Endothelial cell of umbilical vein (primary cell): ENCODE measurements around the gene NXNL2. TPM values are rescaled to one million over a fixed set of nuclear protein-coding genes. Genes with fewer than 3 reads are reported as not detected.

ENCODE experiments used
- BruUV-seq: library from RNA; stranded (reverse); fragments of 400-500 nt; replicated peaks from 2 replicates; lab custom pipeline; 2021; lab: Mats Ljungman, UMichigan
- CTCF ChIA-PET: fragments of 300-600, 350-600 bp; sonication (Branson Sonifier 250); formaldehyde crosslinking; loops from one replicate; lab custom pipeline; 2021; ENCODE audit warnings: antibody characterized with exemption, inconsistent platforms; lab: Charles Lee
- POLR2A ChIA-PET: fragments of 300-600, 350-600 bp; sonication (Branson Sonifier 250); formaldehyde crosslinking; loops from one replicate; lab custom pipeline; 2021; ENCODE audit warnings: antibody characterized with exemption, inconsistent platforms; lab: Charles Lee
- DNase-seq: peaks from one replicate; pipeline ENCODE4 v3.0.0-alpha.2; 2011; ENCODE audit warnings: low read depth, low spot score
- FAIRE-seq: peaks from 2 replicates; lab custom pipeline; 2011; peaks lifted over from hg19 to GRCh38; lab: Jason Lieb, UNC
- H2AFZ ChIP-seq: 2 replicates; pipeline ENCODE4 v1.6.0; 2012; ENCODE audit warnings: low read depth, low read length, control low read depth, inconsistent platforms
- H3K27ac ChIP-seq: 2 replicates; pipeline ENCODE4 v1.5.1; 2011; ENCODE audit warnings: low read depth, mild to moderate bottlenecking, control low read depth, low read length, moderate library complexity; ENCODE audit not compliant: insufficient read depth
- H3K27me3 ChIP-seq, 2 experiments: 2 replicates each; pipeline versions ENCODE4 v1.6.0 to v1.6.1; 2011; ENCODE audit warnings: low read length in 2 of 2, mixed read lengths in 1 of 2; ENCODE audit not compliant: control insufficient read depth in 2 of 2, insufficient read depth in 2 of 2
- H3K36me3 ChIP-seq, 2 experiments: 2 replicates in 1 of 2; 3 replicates in 1 of 2; pipeline ENCODE4 v1.5.1; 2011; ENCODE audit warnings: low read length in 2 of 2, mild to moderate bottlenecking in 1 of 2, moderate library complexity in 1 of 2; ENCODE audit not compliant: control insufficient read depth in 2 of 2, insufficient read depth in 2 of 2; ENCODE audit errors: extremely low read depth in 1 of 2
- H3K4me1 ChIP-seq: 3 replicates; pipeline ENCODE4 v1.5.1; 2011; ENCODE audit warnings: mild to moderate bottlenecking, low read length; ENCODE audit not compliant: control insufficient read depth, insufficient read depth; ENCODE audit errors: extremely low read depth
- H3K4me2 ChIP-seq: 2 replicates; pipeline ENCODE4 v1.6.1; 2011; ENCODE audit warnings: low read length, control low read depth, mixed read lengths; ENCODE audit not compliant: insufficient read depth
- H3K4me3 ChIP-seq, 3 experiments: fragments of 200-600 bp in 1 of 3; sonication (generic), shearing (Covaris generic) in 1 of 3; replicated peaks in 1 of 3; 2 replicates each; pipeline ENCODE4 v1.5.1; 2011 to 2016; ENCODE audit warnings: control low read depth in 3 of 3, low read length in 3 of 3, mild to moderate bottlenecking in 2 of 3, inconsistent platforms in 1 of 3, low read depth in 1 of 3, moderate library complexity in 1 of 3; ENCODE audit not compliant: insufficient read depth in 1 of 3
- H3K79me2 ChIP-seq: 2 replicates; pipeline ENCODE4 v1.6.0; 2012; ENCODE audit warnings: low read length, inconsistent platforms; ENCODE audit not compliant: control insufficient read depth, insufficient read depth
- H3K9ac ChIP-seq: replicated peaks from 2 replicates; pipeline ENCODE3; 2011; ENCODE audit warnings: low read length, control low read depth; ENCODE audit not compliant: insufficient read depth; ENCODE audit errors: extremely low read depth
- H3K9me1 ChIP-seq: replicated peaks from 3 replicates; pipeline ENCODE4 v1.6.0; 2011; ENCODE audit warnings: mild to moderate bottlenecking, low read length; ENCODE audit not compliant: control insufficient read depth, insufficient read depth; ENCODE audit errors: extremely low read depth
- H3K9me3 ChIP-seq: replicated peaks from 2 replicates; pipeline ENCODE4 v1.5.1; 2012; ENCODE audit warnings: low read length, inconsistent platforms; ENCODE audit not compliant: control insufficient read depth, insufficient read depth
- H4K20me1 ChIP-seq: replicated peaks from 2 replicates; pipeline ENCODE3; 2011; ENCODE audit warnings: mild to moderate bottlenecking, low read length; ENCODE audit not compliant: control insufficient read depth, insufficient read depth; ENCODE audit errors: extremely low read depth
- CTCF ChIP-seq, 2 donors: IDR thresholded peaks; 1 replicate in 1 of 2; 2 replicates in 1 of 2; pipeline ENCODE4 v1.5.1; 2011; ENCODE audit warnings: low read length in 2 of 2, mild to moderate bottlenecking in 2 of 2, moderate library complexity in 2 of 2, control low read depth in 1 of 2, inconsistent platforms in 1 of 2, low read depth in 1 of 2; ENCODE audit not compliant: insufficient read depth in 1 of 2; ENCODE audit errors: extremely low read depth in 1 of 2
- EZH2 ChIP-seq: IDR thresholded peaks from 2 replicates; pipeline ENCODE4 v1.6.1; 2012; ENCODE audit warnings: borderline replicate concordance, low read depth, mild to moderate bottlenecking, moderate library complexity, low read length, inconsistent platforms; ENCODE audit not compliant: severe bottlenecking
- FOS ChIP-seq: IDR thresholded peaks from 2 replicates; pipeline ENCODE4 v1.6.1; 2011; ENCODE audit warnings: mild to moderate bottlenecking, low read length, moderate library complexity, borderline replicate concordance; ENCODE audit not compliant: insufficient read depth
- GATA2 ChIP-seq: IDR thresholded peaks from 2 replicates; pipeline ENCODE4 v1.7.0; 2011; ENCODE audit warnings: low read depth, mild to moderate bottlenecking, moderate library complexity, mixed read lengths, low read length; ENCODE audit not compliant: insufficient read length, insufficient read depth
- JUN ChIP-seq: IDR thresholded peaks from 2 replicates; pipeline ENCODE4 v1.6.1; 2011; ENCODE audit warnings: borderline replicate concordance, low read depth; ENCODE audit not compliant: insufficient read length, insufficient read depth
- MAX ChIP-seq: IDR thresholded peaks from 2 replicates; pipeline ENCODE4 v1.6.1; 2011; ENCODE audit not compliant: insufficient read depth, insufficient read length
- MYC ChIP-seq: IDR thresholded peaks from one replicate; pipeline ENCODE4 v1.6.1; 2011; ENCODE audit warnings: mild to moderate bottlenecking, low read depth, low read length
- POLR2A ChIP-seq: IDR thresholded peaks from 2 replicates; pipeline ENCODE4 v1.6.1; 2012; ENCODE audit warnings: low read depth, mild to moderate bottlenecking, control low read depth, low read length
- POLR2AphosphoS5 ChIP-seq: IDR thresholded peaks from 2 replicates; pipeline ENCODE4 v1.6.1; 2012; ENCODE audit warnings: low read depth, mild to moderate bottlenecking, control low read depth, low read length, moderate library complexity; ENCODE audit not compliant: insufficient read depth
- dilution Hi-C: fragments of 300-500 bp; cut with MboI; formaldehyde crosslinking; loops from one replicate; pipeline ENCODE4 v1.15.0; 2019; ENCODE audit warnings: low sequenced_read_pairs; ENCODE audit not compliant: extremely low pct_ligation_motif_present
- intact Hi-C: fragments of 100-400 bp; cut with micrococcal nuclease; formaldehyde crosslinking; loops from one replicate; pipeline ENCODE4 v1.10.0; 2022
- polyA plus RNA-seq, 4 experiments: library from polyadenylated mRNA; depleted of rRNA in 3 of 4; stranded (reverse) in 3 of 4; unstranded in 1 of 4; fragments of >200 nt; gene quantifications; 2 replicates each; pipeline versions ENCODE4 v1.2.1 to v1.2.3, GENCODE V29; 2011 to 2012; ENCODE audit warnings: missing spikeins in 1 of 4
- total RNA-seq: library from RNA; stranded (reverse); gene quantifications from 2 replicates; pipeline ENCODE4 v1.2.3, GENCODE V29; 2021

The NXNL2 gene
- total and polyA plus RNA-seq, 2 donors (not counting 3 experiments of a cell fraction or from before 2014, with no cell fraction given) = 0.14 TPM; not detected in 1

GRCh38 chr9:88503845-88504764 is 30.9 kb upstream of the NXNL2 start:
- dilution Hi-C loops (no loop called here), intact Hi-C loops (no loop called here)
- Histone ChIP-seq H3K27ac (no peak overlapping the region), H2AFZ (no peak overlapping the region), H3K9me1 (no peaks in the 10 kb centered on the region), H4K20me1 (no peaks in the 10 kb centered on the region), H3K9me3 (no peaks in the 10 kb centered on the region), H3K27me3 (no peaks in the 10 kb centered on the region), H3K4me1 (no peaks in the 10 kb centered on the region), H3K9ac (no peak overlapping the region), H3K79me2 (no peaks in the 10 kb centered on the region), H3K4me3 (no peak overlapping the region), H3K4me2 (no peak overlapping the region), H3K36me3 (no peaks in the 10 kb centered on the region)
- BruUV-seq = no TSS peak
- FAIRE-seq (no peak), DNase-seq (no peak)
- TF ChIP-seq MAX (no peak), POLR2A (no peak), EZH2 (no peak), MYC (no peak), POLR2AphosphoS5 (no peak), FOS (no peak), CTCF (IDR thresholded peaks at IDR 0.05; ENCODE audit: extremely low read depth in 1 of 2, insufficient read depth in 1 of 2, low read depth in 1 of 2, low read length in 2 of 2) (no peak), GATA2 (no peak), JUN (no peak)
- ChIA-PET CTCF (no interaction called here), POLR2A (no interaction called here)
